PC-3 (cell line): ENCODE results near the gene IFTAP. TPM values are rescaled to one million over a fixed set of nuclear protein-coding genes. Genes with fewer than 3 reads are reported as not detected.

Experiments
- ATAC-seq: fragments of 200-7000 bp; cut with Tn5 transposase; 2 replicates; pipeline ENCODE4 v1.9.1; 2020; ENCODE audit warnings: mild to moderate bottlenecking, moderate library complexity
- BruUV-seq: library from RNA; stranded (reverse); fragments of 400-500 nt; replicated peaks from 2 replicates; lab custom pipeline; 2021; lab: Mats Ljungman, UMichigan
- CTCF ChIA-PET: fragments of 300-600 bp; sonication (Branson Sonifier 250); formaldehyde crosslinking; loops from one replicate; lab custom pipeline; 2022; ENCODE audit warnings: antibody characterized with exemption; lab: Charles Lee
- POLR2A ChIA-PET: fragments of 300-600 bp; sonication (Branson Sonifier 250); formaldehyde crosslinking; loops from one replicate; lab custom pipeline; 2022; ENCODE audit warnings: antibody characterized with exemption; ENCODE audit not compliant: unreplicated experiment; lab: Charles Lee
- DNase-seq: peaks from one replicate; pipeline ENCODE4 v3.0.0-alpha.2; 2015
- H2AFZ ChIP-seq: fragments of 300-600 bp; sonication (generic); 2 replicates; pipeline ENCODE4 v1.6.0; 2016; ENCODE audit warnings: antibody characterized with exemption, low read length
- H3F3A ChIP-seq: fragments of 300-600 bp; sonication (generic); one replicate; pipeline ENCODE4 v1.6.0; 2017; ENCODE audit warnings: antibody characterized with exemption, low read length, control low read depth, mild to moderate bottlenecking; ENCODE audit not compliant: unreplicated experiment
- H3K27ac ChIP-seq: fragments of 300-600 bp; sonication (generic); 2 replicates; pipeline ENCODE4 v1.5.1; 2016; ENCODE audit warnings: mild to moderate bottlenecking, low read length
- H3K27me3 ChIP-seq: fragments of 300-600 bp; sonication (generic); 2 replicates; pipeline ENCODE4 v1.6.1; 2016; ENCODE audit warnings: low read length, mixed read lengths
- H3K36me3 ChIP-seq: fragments of 300-600 bp; sonication (generic); 2 replicates; pipeline ENCODE4 v1.6.1; 2016; ENCODE audit warnings: low read depth, mixed run types, low read length, mixed read lengths
- H3K4me1 ChIP-seq: fragments of 300-600 bp; sonication (generic); 2 replicates; pipeline ENCODE4 v1.5.1; 2016; ENCODE audit warnings: low read length; ENCODE audit not compliant: insufficient read depth
- H3K4me2 ChIP-seq: fragments of 300-600 bp; sonication (generic); 2 replicates; pipeline ENCODE4 v1.6.0; 2016; ENCODE audit warnings: low read length
- H3K4me3 ChIP-seq: fragments of 300-600 bp; sonication (generic); 2 replicates; pipeline ENCODE4 v1.5.1; 2016; ENCODE audit warnings: mild to moderate bottlenecking, low read length, mixed read lengths
- H3K79me2 ChIP-seq: fragments of 300-600 bp; sonication (generic); 2 replicates; pipeline ENCODE4 v1.6.1; 2017; ENCODE audit warnings: low read length, mixed read lengths
- H3K9ac ChIP-seq: fragments of 300-600 bp; sonication (generic); 2 replicates; pipeline ENCODE4 v1.6.0; 2016; ENCODE audit warnings: mild to moderate bottlenecking, low read length
- H3K9me2 ChIP-seq: fragments of 300-600 bp; sonication (generic); replicated peaks from 2 replicates; pipeline ENCODE4 v1.6.1; 2016; ENCODE audit warnings: mixed run types, low read length, mixed read lengths
- H3K9me3 ChIP-seq: fragments of 300-600 bp; sonication (generic); 2 replicates; pipeline ENCODE4 v1.6.1; 2016; ENCODE audit warnings: low read length, mixed read lengths
- H4K20me1 ChIP-seq: fragments of 300-600 bp; sonication (generic); 2 replicates; pipeline ENCODE4 v1.6.1; 2016; ENCODE audit warnings: low read length, mixed read lengths
- CTCF ChIP-seq: fragments of 300-600 bp; sonication (generic); conservative IDR thresholded peaks from 2 replicates; pipeline ENCODE4 v1.5.1; 2017; ENCODE audit warnings: antibody characterized with exemption, low read depth, mild to moderate bottlenecking, low read length
- EZH2 ChIP-seq: fragments of 300-600 bp; sonication (generic); IDR thresholded peaks from one replicate; pipeline ENCODE4 v1.6.1; 2017; ENCODE audit warnings: antibody characterized with exemption, mild to moderate bottlenecking, low read length; ENCODE audit not compliant: unreplicated experiment
- EZH2phosphoT487 ChIP-seq: fragments of 300-600 bp; sonication (generic); IDR thresholded peaks from 2 replicates; pipeline ENCODE4 v1.6.1; 2018; ENCODE audit warnings: mild to moderate bottlenecking, antibody characterized with exemption, low read length, borderline replicate concordance
- intact Hi-C: fragments of 100-400 bp; cut with micrococcal nuclease; formaldehyde crosslinking; loops from 2 replicates; pipeline ENCODE4 v1.9.0; 2023
- total RNA-seq: library from RNA; depleted of rRNA; stranded (reverse); fragments of >200 nt; gene quantifications from 2 replicates; pipeline ENCODE4 v1.2.3, GENCODE V29; 2014

The IFTAP gene
- total RNA-seq, 1 experiment from 2014 or later: 17.6 TPM

- CTCF ChIA-PET: no interaction called here
- H3K27ac ChIP-seq: no peak overlapping the region
- no peaks in the 10 kb centered on the region for H4K20me1 ChIP-seq
- no peaks in the 10 kb centered on the region for H3K9me2 ChIP-seq
- intact Hi-C loops: no loop called here
- ATAC-seq (no peak), DNase-seq (no peak)
- no peak overlapping the region for H2AFZ ChIP-seq
- no peaks in the 10 kb centered on the region for H3K9me3 ChIP-seq
- H3K9ac ChIP-seq: no peak overlapping the region
- no peak overlapping the region for H3K4me3 ChIP-seq
- H3K27me3 ChIP-seq: no peaks in the 10 kb centered on the region
- no peaks in the 10 kb centered on the region for H3K79me2 ChIP-seq
- POLR2A ChIA-PET: no interaction called here
- H3K36me3 ChIP-seq: no peaks in the 10 kb centered on the region
- H3F3A ChIP-seq: no peaks in the 10 kb centered on the region
- BruUV-seq: no TSS peak
- peaks cover 9% of the 10 kb centered on the region; the same call in 1 of the 2 replicates for H3K4me1 ChIP-seq
- no peak overlapping the region for H3K4me2 ChIP-seq
- TF ChIP-seq CTCF: no peak
- TF ChIP-seq EZH2: no peak
- TF ChIP-seq EZH2phosphoT487: no peak
These were observed 11.2 kb downstream of the IFTAP start for GRCh38 chr11:36605221-36606216.

GRCh38 chr11:36608491-36609199 is 14.3 kb downstream of the IFTAP start:
- Histone ChIP-seq H3K36me3 (no peaks in the 10 kb centered on the region), H3F3A (no peaks in the 10 kb centered on the region), H3K79me2 (no peaks in the 10 kb centered on the region), H3K9me3 (no peaks in the 10 kb centered on the region), H3K27ac (no peak overlapping the region), H3K9me2 (no peaks in the 10 kb centered on the region), H3K9ac (no peak overlapping the region), H3K4me3 (no peak overlapping the region), H4K20me1 (no peaks in the 10 kb centered on the region), H2AFZ (no peak overlapping the region), H3K4me1 (peaks cover 9% of the 10 kb centered on the region; the same call in 1 of the 2 replicates), H3K4me2 (no peak overlapping the region), H3K27me3 (no peaks in the 10 kb centered on the region)
- DNase-seq (peak; percentile 57), ATAC-seq (peak; percentile 97)
- ChIA-PET CTCF (interaction anchor here (1.0 kb wide), 1 partner anchor 44 kb away, joined by 4 read pairs; no protein-coding TSS in a partner anchor), POLR2A (interaction anchor here (0.6 kb wide), 1 partner anchor 38 kb away, joined by 5 read pairs; no protein-coding TSS in a partner anchor)
- intact Hi-C loops: no loop called here
- TF ChIP-seq EZH2phosphoT487 (no peak), EZH2 (no peak), CTCF (no peak)
- no TSS peak for BruUV-seq
